ENCODE data around the gene SRGAP2C. TPM values are rescaled to one million over a fixed set of nuclear protein-coding genes. Genes with fewer than 3 reads are reported as not detected.
A peak's percentile ranks its signal among the peaks of the same experiment; 100 is the strongest.
"Not testable (repeated sequence)": the region's sequence is repeated elsewhere in the genome, so short reads cannot be mapped to it uniquely, and the experiment has no call there.

SRGAP2C gene
- total and polyA plus RNA-seq, 4 donors, result 26.2 to 56.5 (median 33.2) TPM

GRCh38 chr1:121362234-121362883 lies 177.6 kb downstream of the SRGAP2C start:
- not testable (repeated sequence) for H3K36me3 ChIP-seq (ENCODE audit: control insufficient read depth, insufficient read depth, low read length); H3K9me3 ChIP-seq (ENCODE audit: control insufficient read depth, insufficient read depth, low read length); H3K27ac ChIP-seq (ENCODE audit: low read depth, low read length); H3K4me1 ChIP-seq (ENCODE audit: control insufficient read depth, insufficient read depth, low read length); DNase-seq (ENCODE audit: low read depth in 4 of 6, low spot score in 6 of 6); H3K27me3 ChIP-seq (ENCODE audit: control insufficient read depth, insufficient read depth, low read length); H3K4me3 ChIP-seq (ENCODE audit: low read depth, low read length)
- WGBS (ENCODE audit: insufficient coverage), result no CpG with 5 or more reads among the region's 4 CpGs

- not testable (repeated sequence) for H3K4me1 ChIP-seq (ENCODE audit: control insufficient read depth, insufficient read depth, low read length); H3K27ac ChIP-seq (ENCODE audit: low read depth, low read length); H3K36me3 ChIP-seq (ENCODE audit: control insufficient read depth, insufficient read depth, low read length); H3K27me3 ChIP-seq (ENCODE audit: control insufficient read depth, insufficient read depth, low read length); H3K4me3 ChIP-seq (ENCODE audit: low read depth, low read length); H3K9me3 ChIP-seq (ENCODE audit: control insufficient read depth, insufficient read depth, low read length); DNase-seq (ENCODE audit: low read depth in 4 of 6, low spot score in 6 of 6)
- WGBS (ENCODE audit: insufficient coverage), result no CpG with 5 or more reads among the region's 6 CpGs
Observed at GRCh38 chr1:121365316-121365715, 180.5 kb downstream of the SRGAP2C start.

- not testable (repeated sequence) for DNase-seq (ENCODE audit: low read depth in 4 of 6, low spot score in 6 of 6)
Observed at GRCh38 chr1:121365723-121366122, 180.9 kb downstream of the SRGAP2C start.

GRCh38 chr1:121366171-121366570 lies 181.4 kb downstream of the SRGAP2C start:
- not testable (repeated sequence) for H3K4me3 ChIP-seq (ENCODE audit: low read depth, low read length); DNase-seq (ENCODE audit: low read depth in 4 of 6, low spot score in 6 of 6); H3K9me3 ChIP-seq (ENCODE audit: control insufficient read depth, insufficient read depth, low read length); H3K27me3 ChIP-seq (ENCODE audit: control insufficient read depth, insufficient read depth, low read length); H3K36me3 ChIP-seq (ENCODE audit: control insufficient read depth, insufficient read depth, low read length); H3K4me1 ChIP-seq (ENCODE audit: control insufficient read depth, insufficient read depth, low read length); H3K27ac ChIP-seq (ENCODE audit: low read depth, low read length)
- no CpG with 5 or more reads among the region's 3 CpGs for WGBS (ENCODE audit: insufficient coverage)

More at GRCh38 chr1:121365723-121366122, 180.9 kb downstream of the SRGAP2C start:
- H3K9me3 ChIP-seq (ENCODE audit: control insufficient read depth, insufficient read depth, low read length); H3K27me3 ChIP-seq (ENCODE audit: control insufficient read depth, insufficient read depth, low read length); H3K36me3 ChIP-seq (ENCODE audit: control insufficient read depth, insufficient read depth, low read length); H3K4me1 ChIP-seq (ENCODE audit: control insufficient read depth, insufficient read depth, low read length); H3K4me3 ChIP-seq (ENCODE audit: low read depth, low read length); H3K27ac ChIP-seq (ENCODE audit: low read depth, low read length): not testable (repeated sequence)
- WGBS (ENCODE audit: insufficient coverage), result no CpG with 5 or more reads among the region's 6 CpGs

GRCh38 chr1:121368910-121369309 lies 184.1 kb downstream of the SRGAP2C start:
- not testable (repeated sequence) for H3K36me3 ChIP-seq (ENCODE audit: control insufficient read depth, insufficient read depth, low read length); H3K9me3 ChIP-seq (ENCODE audit: control insufficient read depth, insufficient read depth, low read length)
- WGBS (ENCODE audit: insufficient coverage), result no CpG with 5 or more reads among the region's 5 CpGs

GRCh38 chr1:121369959-121370358 lies 185.2 kb downstream of the SRGAP2C start:
- not testable (repeated sequence) for H3K4me1 ChIP-seq (ENCODE audit: control insufficient read depth, insufficient read depth, low read length); DNase-seq (ENCODE audit: low read depth in 4 of 6, low spot score in 6 of 6); H3K36me3 ChIP-seq (ENCODE audit: control insufficient read depth, insufficient read depth, low read length); H3K9me3 ChIP-seq (ENCODE audit: control insufficient read depth, insufficient read depth, low read length); H3K4me3 ChIP-seq (ENCODE audit: low read depth, low read length); H3K27me3 ChIP-seq (ENCODE audit: control insufficient read depth, insufficient read depth, low read length); H3K27ac ChIP-seq (ENCODE audit: low read depth, low read length)
- no CpG with 5 or more reads among the region's 2 CpGs for WGBS (ENCODE audit: insufficient coverage)

More at GRCh38 chr1:121368910-121369309, 184.1 kb downstream of the SRGAP2C start:
- H3K27ac ChIP-seq (ENCODE audit: low read depth, low read length); H3K4me1 ChIP-seq (ENCODE audit: control insufficient read depth, insufficient read depth, low read length); H3K27me3 ChIP-seq (ENCODE audit: control insufficient read depth, insufficient read depth, low read length); DNase-seq (ENCODE audit: low read depth in 4 of 6, low spot score in 6 of 6); H3K4me3 ChIP-seq (ENCODE audit: low read depth, low read length): not testable (repeated sequence)

GRCh38 chr1:121374851-121375367 lies 190.1 kb downstream of the SRGAP2C start:
- H3K4me3 ChIP-seq (ENCODE audit: low read depth, low read length); H3K27me3 ChIP-seq (ENCODE audit: control insufficient read depth, insufficient read depth, low read length); H3K36me3 ChIP-seq (ENCODE audit: control insufficient read depth, insufficient read depth, low read length); H3K4me1 ChIP-seq (ENCODE audit: control insufficient read depth, insufficient read depth, low read length); DNase-seq (ENCODE audit: low read depth in 4 of 6, low spot score in 6 of 6); H3K9me3 ChIP-seq (ENCODE audit: control insufficient read depth, insufficient read depth, low read length); H3K27ac ChIP-seq (ENCODE audit: low read depth, low read length): not testable (repeated sequence)
- WGBS (ENCODE audit: insufficient coverage), result no CpG with 5 or more reads among the region's 3 CpGs

- H3K27me3 ChIP-seq (ENCODE audit: control insufficient read depth, insufficient read depth, low read length), result not testable (repeated sequence)
Observed at GRCh38 chr1:121376986-121377385, 192.2 kb downstream of the SRGAP2C start.

GRCh38 chr1:121378757-121379156 lies 194.0 kb downstream of the SRGAP2C start:
- not testable (repeated sequence) for H3K9me3 ChIP-seq (ENCODE audit: control insufficient read depth, insufficient read depth, low read length); H3K27ac ChIP-seq (ENCODE audit: low read depth, low read length); H3K36me3 ChIP-seq (ENCODE audit: control insufficient read depth, insufficient read depth, low read length); H3K4me1 ChIP-seq (ENCODE audit: control insufficient read depth, insufficient read depth, low read length); H3K27me3 ChIP-seq (ENCODE audit: control insufficient read depth, insufficient read depth, low read length); H3K4me3 ChIP-seq (ENCODE audit: low read depth, low read length)
- DNase-seq (ENCODE audit: low read depth in 4 of 6, low spot score in 6 of 6), result peak in 1 of 6 donors; percentile 9
- no CpG with 5 or more reads among the region's 5 CpGs for WGBS (ENCODE audit: insufficient coverage)

More at GRCh38 chr1:121376986-121377385, 192.2 kb downstream of the SRGAP2C start:
- not testable (repeated sequence) for DNase-seq (ENCODE audit: low read depth in 4 of 6, low spot score in 6 of 6); H3K27ac ChIP-seq (ENCODE audit: low read depth, low read length); H3K9me3 ChIP-seq (ENCODE audit: control insufficient read depth, insufficient read depth, low read length); H3K36me3 ChIP-seq (ENCODE audit: control insufficient read depth, insufficient read depth, low read length); H3K4me1 ChIP-seq (ENCODE audit: control insufficient read depth, insufficient read depth, low read length); H3K4me3 ChIP-seq (ENCODE audit: low read depth, low read length)
- WGBS (ENCODE audit: insufficient coverage), result no CpG with 5 or more reads among the region's 7 CpGs

- WGBS (ENCODE audit: insufficient coverage), result no CpG with 5 or more reads among the region's 4 CpGs
- not testable (repeated sequence) for H3K27me3 ChIP-seq (ENCODE audit: control insufficient read depth, insufficient read depth, low read length)
Observed at GRCh38 chr1:121384754-121385153, 200.0 kb downstream of the SRGAP2C start.

More at GRCh38 chr1:121384754-121385153, 200.0 kb downstream of the SRGAP2C start:
- DNase-seq (ENCODE audit: low read depth in 4 of 6, low spot score in 6 of 6); H3K27ac ChIP-seq (ENCODE audit: low read depth, low read length); H3K9me3 ChIP-seq (ENCODE audit: control insufficient read depth, insufficient read depth, low read length); H3K4me3 ChIP-seq (ENCODE audit: low read depth, low read length); H3K36me3 ChIP-seq (ENCODE audit: control insufficient read depth, insufficient read depth, low read length); H3K4me1 ChIP-seq (ENCODE audit: control insufficient read depth, insufficient read depth, low read length): not testable (repeated sequence)

Measured in spinal cord (tissue), 10 donors.